Superior temporal gyrus (tissue), 1 donor: ENCODE results near the gene RETREG1.
"Not testable (repeated sequence)": the region's sequence is repeated elsewhere in the genome, so short reads cannot be mapped to it uniquely, and the experiment has no call there.

ENCODE experiments used
- DNase-seq: peaks from one replicate; pipeline ENCODE4 v3.0.0-alpha.2; 2016; ENCODE audit errors: extremely low spot score

RETREG1 gene

DNA sequence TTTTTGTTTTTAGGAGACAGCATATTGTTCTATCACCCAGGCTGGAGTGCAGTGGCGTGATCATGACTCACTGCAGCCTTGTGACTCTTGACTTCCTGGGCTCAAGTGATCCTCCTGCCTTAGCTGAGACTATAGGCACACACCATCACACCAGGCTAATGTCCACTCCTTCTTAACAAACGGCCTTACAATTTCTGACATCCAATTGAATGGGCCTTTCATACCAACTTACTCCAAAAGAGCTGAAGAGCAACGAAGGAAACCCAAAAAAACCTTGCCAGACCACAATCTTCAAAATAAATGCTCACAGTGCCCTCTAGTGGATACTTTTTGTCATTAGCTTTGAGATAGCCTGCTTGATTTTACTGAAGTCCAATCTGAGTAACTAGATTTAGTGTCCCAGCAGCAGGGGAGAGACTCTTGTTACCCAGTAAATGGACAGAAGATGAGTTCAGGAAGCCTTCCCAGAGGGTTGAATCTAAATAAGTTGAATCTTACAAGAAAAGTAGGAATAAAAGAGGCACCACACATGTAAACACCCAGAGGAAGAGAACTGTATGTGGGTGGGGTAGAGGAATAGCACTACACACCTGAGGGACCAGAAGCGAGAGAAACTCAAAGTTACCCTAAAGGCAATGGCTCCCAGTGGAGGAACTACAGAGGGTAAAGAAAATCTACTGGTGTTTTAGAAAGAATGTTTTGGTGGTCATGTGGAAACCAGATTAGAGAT, 160.5 kb downstream of the RETREG1 start:
- peak; percentile 95 for DNase-seq

DNA sequence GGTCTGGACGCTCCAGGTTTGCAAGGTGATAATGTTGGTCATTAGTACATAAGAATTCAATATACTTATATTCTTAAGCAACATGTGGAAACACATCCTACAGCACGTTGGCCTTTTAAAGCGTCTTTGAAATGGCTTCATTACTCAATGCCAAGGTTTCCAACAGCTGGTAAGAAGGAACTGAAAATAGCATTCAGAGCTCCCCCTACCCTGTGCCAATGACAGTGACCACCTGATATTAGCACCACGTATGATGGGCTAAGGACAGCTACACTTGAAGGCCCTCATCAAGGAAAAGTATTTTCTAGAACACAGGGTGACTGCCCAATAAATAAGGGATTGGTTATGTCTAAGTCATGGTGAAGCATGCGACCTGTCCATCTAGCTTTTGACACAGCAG, 161.1 kb downstream of the RETREG1 start:
- DNase-seq, result no peak

DNA sequence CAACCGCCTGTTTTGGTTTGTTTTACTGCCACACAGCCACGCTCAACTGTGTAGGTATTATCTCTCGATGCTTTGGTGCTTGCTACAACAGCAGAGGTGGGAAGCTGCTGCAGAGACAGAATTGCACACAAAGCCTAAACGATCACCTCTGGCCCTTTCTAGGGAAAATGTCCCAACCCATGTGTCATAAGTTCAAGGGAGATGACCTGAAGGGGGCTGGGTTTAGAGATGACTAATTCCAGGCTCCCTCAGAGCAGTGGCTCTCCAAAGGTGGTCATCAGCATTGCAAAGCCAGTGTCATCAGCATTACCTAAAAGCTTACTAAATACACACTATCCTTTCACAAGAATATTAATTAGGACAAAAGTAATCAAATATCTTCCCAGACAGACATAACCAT, 162.1 kb downstream of the RETREG1 start:
- no peak for DNase-seq

DNA sequence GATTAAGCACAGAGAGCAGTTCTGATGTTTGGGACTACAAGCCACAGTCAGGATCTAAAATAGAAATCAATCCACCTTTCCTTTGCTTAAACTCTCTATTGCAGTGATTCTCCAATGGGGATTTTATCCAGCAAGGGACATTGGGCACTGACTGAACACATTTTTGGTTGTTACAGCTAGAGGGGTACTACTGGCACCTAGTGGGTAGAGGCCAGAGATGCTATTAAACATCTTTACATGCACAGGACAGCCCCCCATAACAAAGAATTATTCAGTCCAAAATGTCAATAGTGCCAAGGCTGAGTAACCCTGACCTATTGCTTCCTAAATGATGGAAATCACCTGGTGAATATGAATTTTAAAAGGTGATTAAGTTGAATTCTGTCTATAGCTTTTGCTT, 163.2 kb downstream of the RETREG1 start:
- no peak for DNase-seq

DNA sequence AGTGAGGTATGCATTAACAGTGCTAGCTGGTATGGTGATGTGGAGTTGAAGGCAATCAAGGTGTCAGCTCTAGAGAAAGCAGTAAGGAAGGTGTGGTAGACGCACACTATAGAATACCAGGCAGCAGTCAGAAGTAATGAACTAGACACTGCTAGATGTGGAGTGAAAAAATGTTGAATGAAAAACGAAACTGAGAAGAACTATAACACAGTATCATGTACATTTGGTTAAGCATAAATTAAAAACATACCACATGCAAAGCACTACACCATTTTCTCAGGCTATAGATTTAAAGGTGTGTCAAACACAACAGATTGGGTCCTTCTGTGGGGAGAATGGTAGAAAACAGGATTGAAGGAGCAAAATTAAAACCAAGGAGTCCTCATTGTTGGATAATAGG, 166.6 kb downstream of the RETREG1 start:
- DNase-seq, result no peak

DNA sequence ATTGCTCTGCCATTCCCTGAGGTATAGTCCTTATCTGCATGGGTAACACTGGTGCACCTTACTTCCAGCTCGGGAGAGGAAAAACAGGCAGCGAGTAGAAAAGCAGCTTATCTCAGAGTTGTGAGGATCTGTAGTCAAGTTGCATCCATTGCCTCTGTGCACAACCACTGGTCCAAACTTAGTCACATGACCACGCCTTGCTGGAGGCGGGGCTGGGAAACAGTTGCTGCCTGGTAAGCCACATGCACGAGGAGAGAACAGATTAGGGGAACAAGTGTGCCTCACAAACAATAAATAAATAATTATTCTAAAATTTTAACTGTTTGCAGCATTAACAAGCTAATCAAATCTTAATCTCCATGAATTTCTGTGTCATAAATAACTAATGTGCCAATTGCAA, 169.8 kb downstream of the RETREG1 start:
- DNase-seq, result no peak

DNA sequence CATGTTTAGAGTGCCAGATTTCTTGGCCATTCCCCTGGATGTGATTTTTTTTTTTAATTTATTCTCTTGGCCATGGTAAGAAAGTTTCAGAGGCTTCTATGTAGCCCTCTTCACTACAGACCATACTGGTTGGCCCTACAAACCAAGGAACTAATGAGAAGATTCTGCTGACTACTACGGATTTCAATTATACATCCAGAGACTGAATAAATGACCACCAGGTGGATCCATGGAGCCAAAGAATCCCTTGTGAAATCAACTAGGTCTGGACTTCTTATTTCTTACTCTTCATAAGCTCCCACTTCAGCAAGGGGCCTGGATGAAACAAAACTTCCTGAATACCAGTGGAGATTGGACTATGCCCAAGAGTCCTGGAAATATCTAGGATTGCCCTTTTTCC, 178.8 kb downstream of the RETREG1 start:
- DNase-seq, result no peak

DNA sequence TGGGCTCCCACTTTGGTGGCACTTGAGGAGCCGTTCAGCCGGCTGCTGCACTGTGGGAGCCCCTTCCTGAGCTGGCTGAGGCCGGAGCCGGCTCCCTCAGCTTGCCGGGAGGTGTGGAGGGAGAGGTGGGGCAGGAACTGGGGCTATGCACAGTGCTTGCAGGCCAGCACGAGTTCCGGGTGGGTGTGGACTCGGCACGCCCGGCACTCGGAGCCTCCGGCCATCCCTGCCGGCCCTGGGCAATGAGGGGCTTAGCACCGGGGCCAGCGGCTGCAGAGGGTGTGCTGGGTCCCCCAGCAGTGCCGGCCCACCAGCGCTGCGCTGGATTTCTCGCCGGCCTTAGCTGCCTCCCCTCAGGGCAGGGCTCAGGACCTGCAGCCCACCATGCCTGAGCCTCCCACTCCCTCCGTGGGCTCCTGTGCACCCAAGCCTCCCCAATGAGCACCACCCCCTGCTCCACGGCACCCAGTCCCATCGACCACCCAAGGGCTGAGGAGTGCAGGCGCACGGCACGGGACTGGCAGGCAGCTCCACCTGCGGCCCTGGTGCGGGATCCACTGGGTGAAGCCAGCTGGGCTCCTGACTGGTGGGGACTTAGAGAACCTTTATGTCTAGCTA, 180.6 kb downstream of the RETREG1 start:
- not testable (repeated sequence) for DNase-seq

DNA sequence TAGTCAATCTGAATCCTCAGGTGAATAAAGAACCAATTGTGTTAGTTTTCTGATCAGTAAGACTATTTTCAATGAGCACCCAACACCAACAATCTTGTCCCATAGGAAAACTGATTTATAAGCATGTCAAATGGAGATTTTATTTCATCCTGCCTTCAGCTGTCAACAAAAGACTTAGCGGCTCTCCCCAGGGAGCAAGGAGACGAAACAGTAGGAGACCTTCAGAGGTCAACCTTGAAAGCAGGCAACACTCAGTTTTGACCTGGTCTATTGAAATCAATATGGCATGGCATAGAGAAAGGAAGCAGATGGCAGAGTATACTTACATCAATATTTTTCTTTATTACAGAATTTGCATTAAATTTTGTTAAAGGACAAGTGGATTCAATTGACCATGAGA, 185.3 kb downstream of the RETREG1 start:
- no peak for DNase-seq

DNA sequence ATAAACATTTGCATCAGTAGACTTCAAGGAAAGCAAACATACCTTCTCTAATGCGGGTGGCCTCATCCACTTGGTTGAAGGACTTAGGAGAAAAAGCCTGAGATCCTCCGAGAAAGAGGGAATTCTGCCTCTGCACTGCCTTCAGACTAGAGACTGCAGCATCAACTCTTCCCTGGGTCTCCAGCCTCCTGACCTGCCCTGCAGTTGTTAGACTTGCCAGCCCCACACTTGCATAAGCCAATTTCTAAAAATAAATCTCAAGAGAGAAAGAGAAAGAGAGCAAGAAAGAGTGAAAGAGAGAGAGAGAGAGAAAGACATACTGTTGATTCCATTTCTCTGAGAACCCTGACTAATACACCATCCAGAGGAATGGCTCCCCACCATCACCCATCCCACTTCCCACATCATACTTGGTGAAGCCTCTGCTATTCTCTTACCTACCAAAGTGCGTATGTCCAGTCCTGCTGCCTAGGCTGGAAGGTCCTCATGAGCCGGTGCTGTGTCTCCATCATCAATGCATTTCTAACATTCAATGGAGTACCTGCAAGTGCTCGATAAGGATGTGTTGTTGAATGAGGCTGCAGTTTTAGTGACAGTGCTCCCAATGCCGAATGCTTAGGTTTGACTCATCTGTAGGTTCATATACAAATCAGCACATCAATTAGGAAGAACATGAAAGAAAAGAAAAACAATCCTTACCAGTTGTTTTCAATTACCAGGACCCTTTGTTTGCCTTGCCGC, 186.3 kb downstream of the RETREG1 start:
- no peak for DNase-seq

DNA sequence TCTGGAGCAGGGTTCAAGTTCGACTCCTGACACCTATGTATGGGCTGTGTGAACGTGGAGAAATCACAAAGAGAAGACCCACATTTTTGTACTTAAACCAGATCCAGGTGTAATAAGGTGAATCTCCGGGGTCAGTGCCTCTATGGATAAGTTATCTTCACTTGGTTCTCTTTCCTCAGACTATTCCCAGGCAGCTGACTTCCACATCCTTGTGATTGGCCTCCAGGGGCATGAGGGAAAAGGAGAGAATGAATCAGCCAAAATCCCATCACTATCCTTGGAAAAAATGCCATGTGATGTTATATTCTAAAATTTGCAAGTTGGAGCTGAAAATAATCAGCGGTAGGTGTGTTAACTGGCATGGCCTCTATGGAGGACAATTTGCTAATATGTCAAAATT, 188.4 kb downstream of the RETREG1 start:
- DNase-seq, result no peak

DNA sequence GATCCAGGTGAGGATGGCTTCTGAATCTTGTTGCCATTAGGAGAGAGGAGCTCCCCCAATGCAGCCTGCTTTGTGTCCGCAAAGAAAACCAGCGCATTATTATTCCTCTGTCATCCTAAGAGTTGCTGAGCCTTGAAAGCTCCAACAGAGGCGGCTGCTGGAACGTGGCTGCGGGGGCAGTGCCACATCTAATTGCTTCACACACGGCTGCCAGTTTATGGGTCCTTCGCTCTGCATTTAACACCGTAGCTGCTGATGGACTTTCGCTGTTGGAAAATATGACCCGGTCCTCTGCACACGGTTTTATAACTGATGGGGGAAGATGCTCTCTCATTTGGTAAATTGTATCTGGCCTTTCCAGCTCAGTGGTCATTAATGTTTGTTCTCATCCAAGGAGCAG, 189.2 kb downstream of the RETREG1 start:
- DNase-seq, result peak; percentile 36
